Upper lobe of right lung (tissue), 1 donor: ENCODE data around the gene GBA2. TPM values are rescaled to one million over a fixed set of nuclear protein-coding genes. Genes with fewer than 3 reads are reported as not detected.

Source experiments
- ATAC-seq: fragments of 200-7000 bp; cut with Tn5 transposase; one replicate; pipeline ENCODE4 v1.9.1; 2020; ENCODE audit warnings: mild to moderate bottlenecking, moderate library complexity
- DNase-seq: peaks from one replicate; pipeline ENCODE4 v3.0.0-alpha.2; 2020
- H3K27ac ChIP-seq: fragments of 200-600 bp; one replicate; pipeline ENCODE4 v1.8.0; 2022
- H3K27me3 ChIP-seq: fragments of 200-600 bp; one replicate; pipeline ENCODE4 v1.8.0; 2022; ENCODE audit warnings: mild to moderate bottlenecking
- H3K36me3 ChIP-seq: fragments of 200-600 bp; one replicate; pipeline ENCODE4 v1.8.0; 2022
- H3K4me1 ChIP-seq: fragments of 200-600 bp; one replicate; pipeline ENCODE4 v1.8.0; 2022
- H3K4me3 ChIP-seq: fragments of 200-600 bp; one replicate; pipeline ENCODE4 v1.8.0; 2022; ENCODE audit warnings: mild to moderate bottlenecking
- H3K9me3 ChIP-seq: fragments of 200-600 bp; one replicate; pipeline ENCODE4 v1.8.0; 2022
- CTCF ChIP-seq: fragments of 200-600 bp; IDR thresholded peaks from one replicate; pipeline ENCODE4 v1.8.0; 2022; ENCODE audit warnings: antibody characterized with exemption
- intact Hi-C: fragments of 100-400 bp; cut with DNase I; formaldehyde crosslinking; loops from one replicate; pipeline ENCODE4 v1.11.0; 2022
- total RNA-seq: library from RNA; stranded (reverse); fragmentation: NEBNext Ultra II Directional; extraction: Animal tissue kit (Norgen Biotek cat#: 25700); gene quantifications from one replicate; pipeline ENCODE4 v1.2.1, GENCODE V29; 2021
- donor health status: DM: no; HTN: yes; CAD: no; lungs with severe emphysema.

GBA2 gene
- total RNA-seq, 1 donor from 2014 or later, result 99.1 TPM

GRCh38 chr9:35792024-35792813 lies 43.2 kb upstream of the GBA2 start:
- DNase-seq, result no peak
- H3K27ac ChIP-seq, result peak overlapping the region; percentile 66

GRCh38 chr9:35791297-35791921 lies 42.4 kb upstream of the GBA2 start, which contains the start of gene NPR2:
Gene NPR2, plus strand, starts transcription at chr9:35791591. Its CDS starts 818 bp downstream, at chr9:35792409.
- TF ChIP-seq CTCF, result no peak
- no peaks in the 10 kb centered on the region for H3K9me3 ChIP-seq
- peaks cover 12% of the 10 kb centered on the region for H3K4me1 ChIP-seq
- H3K4me3 ChIP-seq, result peak within 1 kb of the TSS; percentile 50
- peak within 1 kb of the TSS; percentile 66 for H3K27ac ChIP-seq
- peak; percentile 65 for DNase-seq
- no peaks in the 10 kb centered on the region for H3K27me3 ChIP-seq
- peak; percentile 60 for ATAC-seq
- no peaks in the 10 kb centered on the region for H3K36me3 ChIP-seq
- intact Hi-C loops, result loop anchor here (2.0 kb wide), 1 partner anchor 91 kb away; no protein-coding TSS in a partner anchor

More at GRCh38 chr9:35792024-35792813, 43.2 kb upstream of the GBA2 start:
- no peaks in the 10 kb centered on the region for H3K9me3 ChIP-seq
- no peak for ATAC-seq
- intact Hi-C loops, result no loop called here
- H3K36me3 ChIP-seq, result no peaks in the 10 kb centered on the region
- no peak for TF ChIP-seq CTCF
- peak overlapping the region; percentile 50 for H3K4me3 ChIP-seq
- H3K27me3 ChIP-seq, result no peaks in the 10 kb centered on the region
- H3K4me1 ChIP-seq, result peaks cover 12% of the 10 kb centered on the region

- Histone ChIP-seq H3K4me3 (peak overlapping the region; percentile 50), H3K36me3 (no peaks in the 10 kb centered on the region), H3K9me3 (no peaks in the 10 kb centered on the region), H3K27me3 (no peaks in the 10 kb centered on the region), H3K4me1 (peaks cover 12% of the 10 kb centered on the region), H3K27ac (peak overlapping the region; percentile 51)
- intact Hi-C loops, result loop anchor here (2.0 kb wide), 1 partner anchor 92 kb away; no protein-coding TSS in a partner anchor
- ATAC-seq (peak; percentile 92), DNase-seq (no peak)
- peak; percentile 86 for TF ChIP-seq CTCF
These were observed 41.6 kb upstream of the GBA2 start for GRCh38 chr9:35790385-35791296.

GRCh38 chr9:35790025-35790384 lies 41.0 kb upstream of the GBA2 start:
- Histone ChIP-seq H3K4me3 (no peak overlapping the region), H3K27ac (no peak overlapping the region), H3K36me3 (no peaks in the 10 kb centered on the region), H3K9me3 (no peaks in the 10 kb centered on the region), H3K4me1 (peaks cover 9% of the 10 kb centered on the region), H3K27me3 (no peaks in the 10 kb centered on the region)
- TF ChIP-seq CTCF, result no peak
- intact Hi-C loops, result loop anchor here (2.0 kb wide), 1 partner anchor 93 kb away; no protein-coding TSS in a partner anchor
- no peak for DNase-seq
- ATAC-seq, result no peak

GRCh38 chr9:35789541-35789940 lies 40.5 kb upstream of the GBA2 start:
- ATAC-seq (no peak), DNase-seq (no peak)
- Histone ChIP-seq H3K9me3 (no peaks in the 10 kb centered on the region), H3K36me3 (no peaks in the 10 kb centered on the region), H3K4me1 (peaks cover 9% of the 10 kb centered on the region), H3K27ac (no peak overlapping the region), H3K27me3 (no peaks in the 10 kb centered on the region), H3K4me3 (no peak overlapping the region)
- intact Hi-C loops, result no loop called here
- no peak for TF ChIP-seq CTCF
